Measurements from ENCODE around the gene USP37. TPM values are rescaled to one million over a fixed set of nuclear protein-coding genes. Genes with fewer than 3 reads are reported as not detected.

USP37 gene
- polyA plus RNA-seq, 1 of the 3 experiments (the other 2 are of a cell fraction), result 0.95 TPM

GRCh38 chr2:218546012-218546411 lies 22.1 kb downstream of the USP37 start:
- no peaks in the 10 kb centered on the region for H3K4me1 ChIP-seq (ENCODE audit: control insufficient read depth in 1 of 2, insufficient read depth in 2 of 2, low read depth in 1 of 2, low read length in 1 of 2)
- ChIA-PET CTCF (no interaction called here), POLR2A (no interaction called here)
- no peak overlapping the region for H2AFZ ChIP-seq (ENCODE audit: low read depth)
- H3K9me3 ChIP-seq, result no peaks in the 10 kb centered on the region
- H3K27ac ChIP-seq (ENCODE audit: low read depth in 2 of 2, low read length in 1 of 2), result no peak overlapping the region
- no peaks in the 10 kb centered on the region for H3K27me3 ChIP-seq (ENCODE audit: insufficient read depth)
- no peak overlapping the region for H3K9ac ChIP-seq
- peaks cover 2% of the 10 kb centered on the region for H3F3A ChIP-seq (replicated peaks; ENCODE audit: insufficient read depth)
- H3K4me3 ChIP-seq (ENCODE audit: low read depth in 2 of 2, low read length in 1 of 2), result no peak overlapping the region
- H3K36me3 ChIP-seq (replicated peaks in 1 of 2; ENCODE audit: control insufficient read depth in 1 of 2, insufficient read depth in 2 of 2, low read length in 1 of 2), result peaks cover 58 to 71% of the 10 kb centered on the region in 2 experiments
- no peaks in the 10 kb centered on the region for H3K79me2 ChIP-seq (ENCODE audit: insufficient read depth)
- no peaks in the 10 kb centered on the region for H4K20me1 ChIP-seq (ENCODE audit: insufficient read depth)
- TF ChIP-seq NRF1 (IDR thresholded peaks at IDR 0.05; ENCODE audit: low read depth, low read length) (no peak), YY1 (IDR thresholded peaks at IDR 0.05; ENCODE audit: low read depth) (no peak), EP300 (IDR thresholded peaks at IDR 0.05; ENCODE audit: borderline replicate concordance in 1 of 2, low read depth in 1 of 2, low read length in 1 of 2) (no peak), ELF1 (IDR thresholded peaks at IDR 0.05) (no peak), MAX (IDR thresholded peaks at IDR 0.05; ENCODE audit: low read depth) (no peak), USF2 (IDR thresholded peaks at IDR 0.05; ENCODE audit: borderline replicate concordance, low read depth, low read length) (no peak), PBX3 (IDR thresholded peaks at IDR 0.05) (no peak), FOSL2 (IDR thresholded peaks at IDR 0.05; ENCODE audit: borderline replicate concordance, low read depth) (no peak), TCF12 (IDR thresholded peaks at IDR 0.05) (no peak), NFIC (IDR thresholded peaks at IDR 0.05; ENCODE audit: borderline replicate concordance) (no peak), SMC3 (IDR thresholded peaks at IDR 0.05; ENCODE audit: low read depth, low read length) (no peak), MXI1 (IDR thresholded peaks at IDR 0.05; ENCODE audit: low read depth, low read length) (no peak), MEF2A (IDR thresholded peaks at IDR 0.05; ENCODE audit: borderline replicate concordance, low read depth) (no peak), RXRA (IDR thresholded peaks at IDR 0.05; ENCODE audit: borderline replicate concordance, low read depth) (no peak), GABPA (IDR thresholded peaks at IDR 0.05; ENCODE audit: low read depth) (no peak), RAD21 (IDR thresholded peaks at IDR 0.05; ENCODE audit: low read length) (no peak), JUND (IDR thresholded peaks at IDR 0.05) (no peak)
- no peak overlapping the region for H3K4me2 ChIP-seq
- 97% methylated on average over 1 of the region's 1 CpG for WGBS (ENCODE audit: low lambda C conversion rate)
- H3K9me2 ChIP-seq, result no peaks in the 10 kb centered on the region
- no peak for DNase-seq

- H3K4me2 ChIP-seq, result no peak overlapping the region
- H3K4me1 ChIP-seq (ENCODE audit: control insufficient read depth in 1 of 2, insufficient read depth in 2 of 2, low read depth in 1 of 2, low read length in 1 of 2), result no peaks in the 10 kb centered on the region
- CTCF ChIA-PET, result no interaction called here
- DNase-seq, result no peak
- no peaks in the 10 kb centered on the region for H3F3A ChIP-seq (replicated peaks; ENCODE audit: insufficient read depth)
- H3K27ac ChIP-seq (ENCODE audit: low read depth in 2 of 2, low read length in 1 of 2), result no peak overlapping the region
- H3K9ac ChIP-seq, result no peak overlapping the region
- no peak overlapping the region for H3K4me3 ChIP-seq (ENCODE audit: low read depth in 2 of 2, low read length in 1 of 2)
- H3K27me3 ChIP-seq (ENCODE audit: insufficient read depth), result no peaks in the 10 kb centered on the region
- no peak overlapping the region for H2AFZ ChIP-seq (ENCODE audit: low read depth)
- H3K79me2 ChIP-seq (ENCODE audit: insufficient read depth), result no peaks in the 10 kb centered on the region
- WGBS (ENCODE audit: low lambda C conversion rate), result 93% methylated on average over 3 of the region's 3 CpGs
- peaks cover 40 to 51% of the 10 kb centered on the region in 2 experiments for H3K36me3 ChIP-seq (replicated peaks in 1 of 2; ENCODE audit: control insufficient read depth in 1 of 2, insufficient read depth in 2 of 2, low read length in 1 of 2)
- H3K9me3 ChIP-seq, result no peaks in the 10 kb centered on the region
- H4K20me1 ChIP-seq (ENCODE audit: insufficient read depth), result no peaks in the 10 kb centered on the region
- POLR2A ChIA-PET, result no interaction called here
- no peaks in the 10 kb centered on the region for H3K9me2 ChIP-seq
- no peak for TF ChIP-seq ELF1 (IDR thresholded peaks at IDR 0.05)
- TF ChIP-seq GABPA (IDR thresholded peaks at IDR 0.05; ENCODE audit: low read depth), result no peak
- no peak for TF ChIP-seq RFX5 (IDR thresholded peaks at IDR 0.05; ENCODE audit: low read length)
- no peak for TF ChIP-seq REST (IDR thresholded peaks at IDR 0.05; ENCODE audit: low read depth, low read length)
- no peak for TF ChIP-seq CHD2 (IDR thresholded peaks at IDR 0.05; ENCODE audit: low read length, partially characterized antibody)
- no peak for TF ChIP-seq GATA2 (CRISPR knock-in tag; IDR thresholded peaks at IDR 0.05)
- TF ChIP-seq JUND (IDR thresholded peaks at IDR 0.05), result no peak
- no peak for TF ChIP-seq SMC3 (IDR thresholded peaks at IDR 0.05; ENCODE audit: low read depth, low read length)
- no peak for TF ChIP-seq IRF3 (IDR thresholded peaks at IDR 0.05; ENCODE audit: low read depth, low read length)
- TF ChIP-seq MAX (IDR thresholded peaks at IDR 0.05; ENCODE audit: low read depth), result no peak
- no peak for TF ChIP-seq RCOR1 (IDR thresholded peaks at IDR 0.05; ENCODE audit: low read length)
- no peak for TF ChIP-seq RAD21 (IDR thresholded peaks at IDR 0.05; ENCODE audit: low read length)
- TF ChIP-seq YY1 (IDR thresholded peaks at IDR 0.05; ENCODE audit: low read depth), result no peak
Measured at GRCh38 chr2:218540015-218540414, 28.1 kb downstream of the USP37 start.
